ENCODE results near the gene SCUBE2.

DNA sequence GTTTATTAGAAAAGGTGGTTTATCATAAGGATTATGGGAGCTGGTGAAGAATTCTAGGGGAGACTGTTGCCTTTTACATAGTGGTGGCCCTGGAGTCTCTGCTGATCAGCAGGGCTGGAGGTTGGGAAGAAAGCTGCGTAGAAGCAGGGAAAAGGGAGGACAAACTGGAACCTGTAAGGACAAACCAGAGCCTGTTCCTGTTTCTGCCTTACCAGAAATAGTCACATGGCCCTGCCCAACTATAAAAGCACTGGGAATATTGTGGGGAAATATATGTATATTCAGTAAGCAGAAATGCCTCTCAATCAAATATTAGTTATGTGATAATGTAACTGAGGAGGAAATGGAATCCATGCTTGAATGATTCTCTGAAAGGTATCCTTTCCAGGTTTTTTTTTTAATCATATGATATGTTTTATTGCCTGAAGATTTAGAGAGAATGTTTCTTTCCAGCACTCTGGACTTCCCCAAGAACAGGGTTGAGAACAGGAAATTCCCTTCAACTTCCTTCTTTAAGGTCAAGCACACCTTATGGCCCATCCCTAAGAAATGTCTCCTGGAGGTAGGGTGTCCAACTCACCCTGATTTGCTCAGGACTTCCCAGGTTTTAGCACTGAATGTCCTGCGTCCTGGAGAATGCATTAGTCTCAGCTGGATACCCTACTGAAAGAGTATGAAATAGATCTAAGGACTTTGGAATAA is 33.9 kb upstream of the SCUBE2 start:
- TF ChIP-seq FOXP2 (optimal IDR thresholded peaks at IDR 0.05; ENCODE audit: control extremely low read depth, extremely low read length, insufficient read depth), result no peak
- no peak for TF ChIP-seq EZH2 (IDR thresholded peaks at IDR 0.05)

Data from SK-N-MC (cell line).